Endothelial cell of umbilical vein (primary cell): ENCODE data around the gene FLT4.

Source experiments
- POLR2A ChIP-seq: IDR thresholded peaks from 2 replicates; pipeline ENCODE4 v1.6.1; 2012; ENCODE audit warnings: low read depth, mild to moderate bottlenecking, control low read depth, low read length
- POLR2AphosphoS5 ChIP-seq: IDR thresholded peaks from 2 replicates; pipeline ENCODE4 v1.6.1; 2012; ENCODE audit warnings: low read depth, mild to moderate bottlenecking, control low read depth, low read length, moderate library complexity; ENCODE audit not compliant: insufficient read depth
- TF ChIP-seq, protein P1 (sequence below): IDR thresholded peaks from 2 replicates; pipeline ENCODE4 v1.6.1; 2011; ENCODE audit not compliant: insufficient read depth, insufficient read length
- TF ChIP-seq, protein P2 (sequence below), 2 donors: IDR thresholded peaks; 1 replicate in 1 of 2; 2 replicates in 1 of 2; pipeline ENCODE4 v1.5.1; 2011; ENCODE audit warnings: low read length in 2 of 2, mild to moderate bottlenecking in 2 of 2, moderate library complexity in 2 of 2, control low read depth in 1 of 2, inconsistent platforms in 1 of 2, low read depth in 1 of 2; ENCODE audit not compliant: insufficient read depth in 1 of 2; ENCODE audit errors: extremely low read depth in 1 of 2

DNA sequence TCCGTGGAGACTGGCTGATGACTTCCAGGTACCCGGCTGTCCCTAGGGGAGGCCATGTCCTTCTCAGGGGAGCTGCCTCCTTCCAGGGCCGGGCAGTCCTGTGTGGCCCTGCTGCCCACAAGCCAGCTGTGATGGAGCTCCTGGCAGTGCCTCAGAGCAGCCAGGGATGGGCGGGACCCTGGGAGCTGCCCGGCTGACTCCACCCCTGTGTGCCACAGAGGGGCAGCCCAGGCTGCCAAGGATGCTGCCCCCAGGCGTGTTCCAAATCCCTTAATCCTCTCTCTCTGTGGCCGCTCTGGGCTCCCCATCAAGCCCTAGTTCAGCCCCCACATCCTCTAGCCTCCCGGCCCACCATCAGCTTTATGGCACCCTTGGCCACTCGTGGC is 51.1 kb downstream of the FLT4 start:
- TF ChIP-seq POLR2AphosphoS5 (no peak), POLR2A (no peak)
- TF ChIP-seq, protein P1, sequence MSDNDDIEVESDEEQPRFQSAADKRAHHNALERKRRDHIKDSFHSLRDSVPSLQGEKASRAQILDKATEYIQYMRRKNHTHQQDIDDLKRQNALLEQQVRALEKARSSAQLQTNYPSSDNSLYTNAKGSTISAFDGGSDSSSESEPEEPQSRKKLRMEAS: no peak
- TF ChIP-seq, protein P2, sequence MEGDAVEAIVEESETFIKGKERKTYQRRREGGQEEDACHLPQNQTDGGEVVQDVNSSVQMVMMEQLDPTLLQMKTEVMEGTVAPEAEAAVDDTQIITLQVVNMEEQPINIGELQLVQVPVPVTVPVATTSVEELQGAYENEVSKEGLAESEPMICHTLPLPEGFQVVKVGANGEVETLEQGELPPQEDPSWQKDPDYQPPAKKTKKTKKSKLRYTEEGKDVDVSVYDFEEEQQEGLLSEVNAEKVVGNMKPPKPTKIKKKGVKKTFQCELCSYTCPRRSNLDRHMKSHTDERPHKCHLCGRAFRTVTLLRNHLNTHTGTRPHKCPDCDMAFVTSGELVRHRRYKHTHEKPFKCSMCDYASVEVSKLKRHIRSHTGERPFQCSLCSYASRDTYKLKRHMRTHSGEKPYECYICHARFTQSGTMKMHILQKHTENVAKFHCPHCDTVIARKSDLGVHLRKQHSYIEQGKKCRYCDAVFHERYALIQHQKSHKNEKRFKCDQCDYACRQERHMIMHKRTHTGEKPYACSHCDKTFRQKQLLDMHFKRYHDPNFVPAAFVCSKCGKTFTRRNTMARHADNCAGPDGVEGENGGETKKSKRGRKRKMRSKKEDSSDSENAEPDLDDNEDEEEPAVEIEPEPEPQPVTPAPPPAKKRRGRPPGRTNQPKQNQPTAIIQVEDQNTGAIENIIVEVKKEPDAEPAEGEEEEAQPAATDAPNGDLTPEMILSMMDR (IDR thresholded peaks at IDR 0.05; ENCODE audit: extremely low read depth in 1 of 2, insufficient read depth in 1 of 2, low read depth in 1 of 2, low read length in 2 of 2): no peak
